GM23248 (cell line): ENCODE data around the gene OR8B3.

Source experiments
- EZH2 ChIP-seq: fragments of 200-600 bp; sonication (generic); IDR thresholded peaks from 2 replicates; pipeline ENCODE4 v1.6.1; 2018; ENCODE audit warnings: antibody characterized with exemption, mild to moderate bottlenecking; ENCODE audit not compliant: insufficient read depth, poor library complexity, severe bottlenecking
- EZH2phosphoT487 ChIP-seq: fragments of 200-600 bp; sonication (generic); IDR thresholded peaks from 2 replicates; pipeline ENCODE4 v1.6.1; 2018; ENCODE audit warnings: antibody characterized with exemption, moderate library complexity, mild to moderate bottlenecking, low read depth; ENCODE audit not compliant: insufficient read depth

DNA sequence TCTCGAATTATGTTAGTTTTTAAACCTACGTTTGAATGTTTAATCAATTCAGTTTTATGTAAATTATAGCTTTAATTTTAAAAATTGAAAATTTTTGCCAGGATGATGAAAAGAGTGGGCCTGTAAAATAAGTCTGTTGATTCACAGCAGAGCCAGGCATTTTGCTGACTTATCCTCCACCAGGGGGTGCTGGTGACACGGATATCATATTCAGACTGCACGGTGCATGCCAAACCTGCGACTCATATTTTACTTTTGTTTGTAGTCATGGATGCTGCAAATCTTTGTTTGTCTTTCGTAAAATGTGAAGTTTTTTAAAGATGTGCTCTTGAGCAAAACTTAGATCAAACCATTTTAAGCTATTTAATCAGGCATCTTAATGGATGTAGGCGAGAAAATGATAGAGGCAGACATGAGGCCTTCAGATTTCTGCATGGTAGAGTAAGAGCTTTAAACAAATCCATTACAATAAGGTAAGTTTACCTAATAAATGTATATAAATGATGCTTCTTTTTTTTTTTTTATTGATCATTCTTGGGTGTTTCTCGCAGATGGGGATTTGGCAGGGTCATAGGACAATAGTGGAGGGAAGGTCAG lies 3.6 kb upstream of the OR8B3 start:
- TF ChIP-seq EZH2 (no peak), EZH2phosphoT487 (no peak)
